Uterus (tissue), 4 donors: ENCODE data around the gene PDAP1. TPM values are rescaled to one million over a fixed set of nuclear protein-coding genes. Genes with fewer than 3 reads are reported as not detected.

Source experiments
- DNase-seq, 2 donors: peaks; one replicate each; pipeline ENCODE4 v3.0.0-alpha.2; 2019 to 2020
- H3K27ac ChIP-seq, 2 donors: fragments of 200-600 bp; sonication (generic); 1 replicate in 1 of 2; 2 replicates in 1 of 2; pipeline ENCODE4 v1.5.1; 2016 to 2018
- H3K27me3 ChIP-seq, 2 donors: fragments of 200-600 bp; sonication (generic); one replicate each; pipeline ENCODE4 v1.5.1; 2018 to 2019; ENCODE audit warnings: control low read depth in 1 of 2
- H3K36me3 ChIP-seq, 2 donors: fragments of 200-600 bp; sonication (generic); one replicate each; pipeline ENCODE4 v1.5.1; 2019; ENCODE audit warnings: control low read depth in 1 of 2
- H3K4me1 ChIP-seq, 2 donors: fragments of 200-600 bp; sonication (generic); one replicate each; pipeline ENCODE4 v1.5.1; 2018 to 2019; ENCODE audit warnings: control low read depth in 1 of 2
- H3K4me3 ChIP-seq, 2 donors: fragments of 200-600 bp; sonication (generic); 1 replicate in 1 of 2; 2 replicates in 1 of 2; pipeline ENCODE4 v1.5.1; 2018 to 2019; ENCODE audit warnings: mild to moderate bottlenecking in 1 of 2
- H3K9me3 ChIP-seq, 2 donors: fragments of 200-600 bp; sonication (generic); one replicate each; pipeline ENCODE4 v1.5.1; 2019; ENCODE audit warnings: control low read depth in 1 of 2
- POLR2A ChIP-seq, 2 donors: fragments of 450-650 bp; IDR thresholded peaks; one replicate each; pipeline ENCODE4 v1.6.1; 2016; ENCODE audit warnings: antibody characterized with exemption in 2 of 2, mild to moderate bottlenecking in 1 of 2, moderate library complexity in 1 of 2
- intact Hi-C: fragments of 100-400 bp; cut with DNase I; formaldehyde crosslinking; loops from one replicate; pipeline ENCODE4 v1.15.1; 2023; ENCODE audit warnings: low total_unique reads
- total RNA-seq, 4 donors: library from RNA; depleted of rRNA in 3 of 4; stranded (reverse); fragments of >200 nt in 3 of 4; gene quantifications; one replicate each; pipeline versions ENCODE4 v1.1.0 to v1.2.4, GENCODE V29; 2014 to 2023
- TF ChIP-seq, protein P1 (sequence below), 4 experiments: fragments of 200-600 bp in 2 of 4; fragments of 450-650 bp in 2 of 4; sonication (generic) in 2 of 4; IDR thresholded peaks; one replicate each; pipeline ENCODE4 v1.5.1; 2016 to 2019; ENCODE audit warnings: antibody characterized with exemption in 4 of 4, mild to moderate bottlenecking in 2 of 4, moderate library complexity in 1 of 4
- donor health status: DM: yes; HTN: yes; CAD: no.

PDAP1 gene
- total RNA-seq, 4 donors from 2014 or later, result 39.9 to 185 (median 72.1) TPM

DNA sequence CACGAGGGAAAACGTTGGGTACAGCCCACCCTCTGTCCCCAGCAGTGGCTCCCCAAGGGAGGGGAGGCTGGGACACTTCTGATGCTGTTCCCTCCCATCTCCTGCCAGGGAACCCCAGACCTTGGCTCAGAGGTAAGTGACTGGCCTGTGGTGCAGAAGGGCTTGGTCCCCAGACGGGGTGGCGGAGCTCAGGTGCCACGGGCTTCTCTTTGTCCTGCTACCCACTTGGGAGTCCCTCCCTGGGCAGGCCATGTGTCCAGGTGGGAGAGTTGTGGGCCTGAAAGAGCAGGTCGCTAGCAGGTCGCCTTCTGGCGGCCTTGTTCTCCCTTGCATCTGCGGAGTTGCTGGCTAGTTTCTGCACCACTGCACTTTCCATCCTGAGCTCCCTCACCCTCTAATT lies 47.5 kb upstream of the PDAP1 start:
- H3K36me3 ChIP-seq, result no peaks in the 10 kb centered on the region

DNA sequence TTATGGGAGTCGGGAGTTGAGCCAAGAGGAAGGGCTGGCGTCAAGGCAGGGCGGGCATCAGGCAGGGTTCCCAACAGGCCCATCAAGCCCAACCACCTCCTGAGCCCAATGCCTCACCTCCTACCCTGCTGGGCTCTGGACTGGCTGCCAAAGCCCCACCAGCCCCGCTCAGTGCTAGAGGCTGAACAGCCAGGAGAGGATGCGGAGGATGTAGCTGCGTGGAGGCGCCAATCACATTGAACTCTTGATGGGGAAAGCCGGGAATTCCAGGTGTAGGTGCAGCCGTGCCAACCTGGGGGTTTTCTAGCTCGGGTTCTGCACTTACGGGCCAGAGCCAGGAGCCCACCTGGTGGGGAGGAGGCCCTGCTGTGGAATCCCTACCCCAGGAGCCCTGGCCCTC lies 44.7 kb upstream of the PDAP1 start:
- intact Hi-C loops, result no loop called here
- no peaks in the 10 kb centered on the region for H3K36me3 ChIP-seq
- no peaks in the 10 kb centered on the region for H3K27me3 ChIP-seq
- H3K4me3 ChIP-seq, result no peak overlapping the region
- TF ChIP-seq, protein P1, sequence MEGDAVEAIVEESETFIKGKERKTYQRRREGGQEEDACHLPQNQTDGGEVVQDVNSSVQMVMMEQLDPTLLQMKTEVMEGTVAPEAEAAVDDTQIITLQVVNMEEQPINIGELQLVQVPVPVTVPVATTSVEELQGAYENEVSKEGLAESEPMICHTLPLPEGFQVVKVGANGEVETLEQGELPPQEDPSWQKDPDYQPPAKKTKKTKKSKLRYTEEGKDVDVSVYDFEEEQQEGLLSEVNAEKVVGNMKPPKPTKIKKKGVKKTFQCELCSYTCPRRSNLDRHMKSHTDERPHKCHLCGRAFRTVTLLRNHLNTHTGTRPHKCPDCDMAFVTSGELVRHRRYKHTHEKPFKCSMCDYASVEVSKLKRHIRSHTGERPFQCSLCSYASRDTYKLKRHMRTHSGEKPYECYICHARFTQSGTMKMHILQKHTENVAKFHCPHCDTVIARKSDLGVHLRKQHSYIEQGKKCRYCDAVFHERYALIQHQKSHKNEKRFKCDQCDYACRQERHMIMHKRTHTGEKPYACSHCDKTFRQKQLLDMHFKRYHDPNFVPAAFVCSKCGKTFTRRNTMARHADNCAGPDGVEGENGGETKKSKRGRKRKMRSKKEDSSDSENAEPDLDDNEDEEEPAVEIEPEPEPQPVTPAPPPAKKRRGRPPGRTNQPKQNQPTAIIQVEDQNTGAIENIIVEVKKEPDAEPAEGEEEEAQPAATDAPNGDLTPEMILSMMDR (IDR thresholded peaks at IDR 0.05), result no peak
- TF ChIP-seq POLR2A (IDR thresholded peaks at IDR 0.05), result no peak
- no peak for DNase-seq
- no peak overlapping the region for H3K27ac ChIP-seq
- H3K4me1 ChIP-seq, result no peaks in the 10 kb centered on the region
- no peaks in the 10 kb centered on the region for H3K9me3 ChIP-seq

More for the DNA sequence above, 47.5 kb upstream of the PDAP1 start:
- no peaks in the 10 kb centered on the region for H3K9me3 ChIP-seq
- no peaks in the 10 kb centered on the region for H3K4me1 ChIP-seq
- TF ChIP-seq, protein P1 (IDR thresholded peaks at IDR 0.05), result no peak
- TF ChIP-seq POLR2A (IDR thresholded peaks at IDR 0.05), result no peak
- no peak overlapping the region for H3K4me3 ChIP-seq
- intact Hi-C loops, result no loop called here
- no peak overlapping the region for H3K27ac ChIP-seq
- DNase-seq, result no peak
- H3K27me3 ChIP-seq, result no peaks in the 10 kb centered on the region

DNA sequence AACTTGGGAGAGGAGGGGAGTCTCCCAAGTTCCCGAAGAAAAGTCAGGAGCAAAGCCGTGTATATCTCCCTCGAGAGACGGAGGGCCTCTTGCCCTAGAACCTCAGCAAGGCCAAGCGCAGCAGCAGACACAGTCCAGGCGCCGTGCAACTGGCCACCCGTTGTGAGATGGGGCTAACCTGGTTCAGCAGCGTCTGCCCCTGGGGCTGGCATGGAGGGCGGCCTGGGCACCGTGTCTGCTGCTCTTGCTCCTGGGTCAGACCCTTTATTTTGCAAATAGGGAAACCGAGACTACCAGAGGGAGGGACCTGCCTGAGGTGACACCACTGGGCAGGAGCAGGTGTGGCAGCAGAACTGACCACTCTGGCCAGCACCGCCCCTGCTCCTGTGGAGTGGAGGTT lies 44.1 kb upstream of the PDAP1 start:
- intact Hi-C loops, result no loop called here
- Histone ChIP-seq H3K27ac (no peak overlapping the region), H3K4me1 (no peaks in the 10 kb centered on the region), H3K4me3 (no peak overlapping the region), H3K27me3 (no peaks in the 10 kb centered on the region), H3K9me3 (no peaks in the 10 kb centered on the region), H3K36me3 (no peaks in the 10 kb centered on the region)
- no peak for DNase-seq
- no peak for TF ChIP-seq POLR2A (IDR thresholded peaks at IDR 0.05)
- TF ChIP-seq, protein P1 (IDR thresholded peaks at IDR 0.05), result no peak

DNA sequence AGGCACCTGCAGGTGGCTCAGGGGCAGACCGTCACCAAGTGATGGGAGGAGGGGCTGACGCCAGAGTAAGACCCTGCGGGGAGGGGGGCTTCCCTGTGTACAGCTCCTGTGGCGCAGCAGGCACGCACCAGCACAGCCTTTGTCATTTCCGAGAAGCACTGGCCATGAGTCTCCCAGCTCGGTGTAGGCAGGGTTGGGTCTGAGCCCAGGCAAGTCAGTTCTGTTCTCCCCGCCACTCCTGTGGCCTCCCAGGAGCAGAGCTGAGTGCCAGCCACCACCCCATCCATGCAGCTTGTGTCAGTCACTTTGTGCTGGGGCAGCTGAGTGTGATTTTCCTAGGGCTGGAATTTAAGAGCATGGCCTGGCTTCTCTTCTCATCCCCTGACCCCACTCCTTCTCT lies 43.5 kb upstream of the PDAP1 start:
- Histone ChIP-seq H3K27ac (no peak overlapping the region), H3K4me3 (no peak overlapping the region), H3K27me3 (no peaks in the 10 kb centered on the region), H3K9me3 (no peaks in the 10 kb centered on the region), H3K4me1 (no peaks in the 10 kb centered on the region), H3K36me3 (no peaks in the 10 kb centered on the region)
- no peak for DNase-seq
- intact Hi-C loops, result no loop called here
- TF ChIP-seq, protein P1 (IDR thresholded peaks at IDR 0.05), result no peak
- no peak for TF ChIP-seq POLR2A (IDR thresholded peaks at IDR 0.05)

DNA sequence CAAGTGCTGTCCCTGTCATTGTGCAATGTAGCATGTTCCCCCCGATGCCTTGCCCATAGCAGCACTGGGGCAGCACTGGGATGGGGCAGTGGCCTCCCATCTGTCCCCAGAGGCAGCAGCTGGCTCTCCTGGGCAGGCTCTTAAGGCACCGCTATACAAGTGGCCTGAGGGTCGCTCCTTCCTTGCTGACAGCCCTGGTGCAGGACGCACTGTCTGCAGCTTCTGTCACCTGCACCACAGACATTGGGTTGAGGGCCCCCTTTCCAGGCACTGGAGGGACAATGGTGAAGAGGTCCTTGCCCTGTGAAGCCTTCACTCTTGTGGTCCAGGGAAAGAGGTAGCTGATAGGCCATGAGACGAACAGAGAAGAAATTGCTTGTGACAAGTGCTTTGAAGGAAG lies 40.9 kb upstream of the PDAP1 start:
- intact Hi-C loops, result no loop called here
- H3K36me3 ChIP-seq, result no peaks in the 10 kb centered on the region

More for the DNA sequence above, 40.9 kb upstream of the PDAP1 start:
- H3K27me3 ChIP-seq, result no peaks in the 10 kb centered on the region
- no peaks in the 10 kb centered on the region for H3K9me3 ChIP-seq
- no peak overlapping the region for H3K4me3 ChIP-seq
- no peaks in the 10 kb centered on the region for H3K4me1 ChIP-seq
- H3K27ac ChIP-seq, result no peak overlapping the region
- no peak for DNase-seq
- TF ChIP-seq POLR2A (IDR thresholded peaks at IDR 0.05), result no peak
- TF ChIP-seq, protein P1 (IDR thresholded peaks at IDR 0.05), result no peak
